ENCODE data around the gene MRRF.
"Not testable (repeated sequence)": the region's sequence is repeated elsewhere in the genome, so short reads cannot be mapped to it uniquely, and the experiment has no call there.

The MRRF gene

GRCh38 chr9:122350577-122351355 lies 86.1 kb downstream of the MRRF start:
- in situ Hi-C loops (cut with MboI; ENCODE audit: low sequenced_read_pairs), result loop anchor here (10.0 kb wide), 1 partner anchor 226 kb away; no protein-coding TSS in a partner anchor

- in situ Hi-C loops (cut with MboI; ENCODE audit: low sequenced_read_pairs), result loop anchor here (10.0 kb wide), 1 partner anchor 230 kb away; no protein-coding TSS in a partner anchor
Measured at GRCh38 chr9:122354536-122355199, 90.0 kb downstream of the MRRF start.

- in situ Hi-C loops (cut with MboI; ENCODE audit: low sequenced_read_pairs), result loop anchor here (10.0 kb wide), 1 partner anchor 231 kb away; no protein-coding TSS in a partner anchor
Measured at GRCh38 chr9:122355336-122355875, 90.7 kb downstream of the MRRF start.

GRCh38 chr9:122356627-122357026 lies 91.9 kb downstream of the MRRF start:
- in situ Hi-C loops (cut with MboI; ENCODE audit: low sequenced_read_pairs), result loop anchor here (10.0 kb wide), 1 partner anchor 232 kb away; no protein-coding TSS in a partner anchor

GRCh38 chr9:122360891-122361290 lies 96.2 kb downstream of the MRRF start:
- in situ Hi-C loops (cut with MboI; ENCODE audit: low sequenced_read_pairs), result no loop called here

- in situ Hi-C loops (cut with MboI; ENCODE audit: low sequenced_read_pairs), result not testable (repeated sequence)
Measured at GRCh38 chr9:122363131-122363530, 98.4 kb downstream of the MRRF start.

GRCh38 chr9:122364117-122364782 lies 99.6 kb downstream of the MRRF start:
- in situ Hi-C loops (cut with MboI; ENCODE audit: low sequenced_read_pairs), result no loop called here

GRCh38 chr9:122364783-122365150 lies 100.1 kb downstream of the MRRF start:
- in situ Hi-C loops (cut with MboI; ENCODE audit: low sequenced_read_pairs), result no loop called here

GRCh38 chr9:122366074-122366660 lies 101.5 kb downstream of the MRRF start:
- in situ Hi-C loops (cut with MboI; ENCODE audit: low sequenced_read_pairs), result no loop called here

- in situ Hi-C loops (cut with MboI; ENCODE audit: low sequenced_read_pairs), result no loop called here
Measured at GRCh38 chr9:122367065-122367464, 102.4 kb downstream of the MRRF start.

GRCh38 chr9:122367774-122368460 lies 103.2 kb downstream of the MRRF start:
- in situ Hi-C loops (cut with MboI; ENCODE audit: low sequenced_read_pairs), result no loop called here

- in situ Hi-C loops (cut with MboI; ENCODE audit: low sequenced_read_pairs), result no loop called here
Measured at GRCh38 chr9:122368642-122369041, 104.0 kb downstream of the MRRF start.

- in situ Hi-C loops (cut with MboI; ENCODE audit: low sequenced_read_pairs), result no loop called here
Measured at GRCh38 chr9:122370303-122370702, 105.6 kb downstream of the MRRF start.

GRCh38 chr9:122370869-122371755 lies 106.4 kb downstream of the MRRF start, which contains the start of gene PTGS1:
TSS of gene PTGS1 (plus strand) at chr9:122371024. CDS start at chr9:122371085, 61 bp downstream.
- in situ Hi-C loops (cut with MboI; ENCODE audit: low sequenced_read_pairs), result no loop called here

- in situ Hi-C loops (cut with MboI; ENCODE audit: low sequenced_read_pairs), result no loop called here
Measured at GRCh38 chr9:122371846-122372245, 107.2 kb downstream of the MRRF start.

- in situ Hi-C loops (cut with MboI; ENCODE audit: low sequenced_read_pairs), result no loop called here
Measured at GRCh38 chr9:122372856-122373845, 108.5 kb downstream of the MRRF start.

GRCh38 chr9:122374885-122375420 lies 110.3 kb downstream of the MRRF start:
- in situ Hi-C loops (cut with MboI; ENCODE audit: low sequenced_read_pairs), result no loop called here

- in situ Hi-C loops (cut with MboI; ENCODE audit: low sequenced_read_pairs), result no loop called here
Measured at GRCh38 chr9:122376796-122377195, 112.1 kb downstream of the MRRF start.

All from HL-60/S4 (cell line).